Measurements from ENCODE around the gene PCNX2.

PCNX2 gene

DNA sequence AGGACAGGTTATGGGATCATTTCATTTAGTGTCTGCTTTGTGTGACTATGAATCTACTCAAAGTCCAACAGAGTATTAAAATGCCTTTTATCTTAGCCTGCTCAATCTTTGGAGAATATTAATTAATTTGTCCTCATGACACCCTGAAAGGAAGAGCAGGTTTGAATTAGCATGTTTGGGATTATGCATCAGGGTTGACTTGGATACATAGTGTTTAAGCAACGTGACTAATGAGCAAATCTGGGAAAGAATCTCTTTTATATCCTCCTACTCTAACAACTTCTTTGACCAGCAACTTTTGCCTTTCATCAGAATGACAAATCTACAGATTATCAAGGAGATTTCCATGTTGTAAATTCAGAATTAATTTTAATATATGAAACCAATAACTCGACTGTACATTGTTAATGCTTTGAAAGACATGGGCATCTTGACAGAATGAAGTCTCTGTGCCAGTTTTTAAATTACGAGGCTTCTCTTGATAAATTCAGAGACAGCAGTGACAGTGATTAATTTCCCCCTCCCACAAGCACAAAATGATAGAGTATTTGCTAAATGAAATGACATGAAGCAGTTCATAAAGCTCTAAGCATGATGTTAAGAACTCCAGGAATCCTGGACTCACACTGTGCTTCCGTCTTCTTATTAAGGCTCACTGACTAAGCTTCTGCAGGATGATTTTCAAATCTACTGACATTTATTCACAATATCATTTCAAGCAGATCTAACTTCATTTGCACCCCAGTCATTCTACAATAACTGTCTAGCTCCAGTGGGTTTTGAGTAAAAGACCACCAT is 156.5 kb downstream of the PCNX2 start:
- TF ChIP-seq POLR2AphosphoS5 (IDR thresholded peaks at IDR 0.05; ENCODE audit: low read depth, low read length) (no peak), FOXP2 (optimal IDR thresholded peaks at IDR 0.05; ENCODE audit: borderline replicate concordance, extremely low read depth, extremely low read length, insufficient read depth) (no peak), SIN3A (IDR thresholded peaks at IDR 0.05; ENCODE audit: borderline replicate concordance, insufficient read depth, low read length) (no peak), TAF1 (IDR thresholded peaks at IDR 0.05; ENCODE audit: borderline replicate concordance, insufficient read depth, low read length) (no peak)
- TF ChIP-seq, protein P1, sequence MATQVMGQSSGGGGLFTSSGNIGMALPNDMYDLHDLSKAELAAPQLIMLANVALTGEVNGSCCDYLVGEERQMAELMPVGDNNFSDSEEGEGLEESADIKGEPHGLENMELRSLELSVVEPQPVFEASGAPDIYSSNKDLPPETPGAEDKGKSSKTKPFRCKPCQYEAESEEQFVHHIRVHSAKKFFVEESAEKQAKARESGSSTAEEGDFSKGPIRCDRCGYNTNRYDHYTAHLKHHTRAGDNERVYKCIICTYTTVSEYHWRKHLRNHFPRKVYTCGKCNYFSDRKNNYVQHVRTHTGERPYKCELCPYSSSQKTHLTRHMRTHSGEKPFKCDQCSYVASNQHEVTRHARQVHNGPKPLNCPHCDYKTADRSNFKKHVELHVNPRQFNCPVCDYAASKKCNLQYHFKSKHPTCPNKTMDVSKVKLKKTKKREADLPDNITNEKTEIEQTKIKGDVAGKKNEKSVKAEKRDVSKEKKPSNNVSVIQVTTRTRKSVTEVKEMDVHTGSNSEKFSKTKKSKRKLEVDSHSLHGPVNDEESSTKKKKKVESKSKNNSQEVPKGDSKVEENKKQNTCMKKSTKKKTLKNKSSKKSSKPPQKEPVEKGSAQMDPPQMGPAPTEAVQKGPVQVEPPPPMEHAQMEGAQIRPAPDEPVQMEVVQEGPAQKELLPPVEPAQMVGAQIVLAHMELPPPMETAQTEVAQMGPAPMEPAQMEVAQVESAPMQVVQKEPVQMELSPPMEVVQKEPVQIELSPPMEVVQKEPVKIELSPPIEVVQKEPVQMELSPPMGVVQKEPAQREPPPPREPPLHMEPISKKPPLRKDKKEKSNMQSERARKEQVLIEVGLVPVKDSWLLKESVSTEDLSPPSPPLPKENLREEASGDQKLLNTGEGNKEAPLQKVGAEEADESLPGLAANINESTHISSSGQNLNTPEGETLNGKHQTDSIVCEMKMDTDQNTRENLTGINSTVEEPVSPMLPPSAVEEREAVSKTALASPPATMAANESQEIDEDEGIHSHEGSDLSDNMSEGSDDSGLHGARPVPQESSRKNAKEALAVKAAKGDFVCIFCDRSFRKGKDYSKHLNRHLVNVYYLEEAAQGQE (IDR thresholded peaks at IDR 0.05; ENCODE audit: insufficient read depth in 1 of 2, low read depth in 2 of 2, low read length in 2 of 2), result no peak

DNA sequence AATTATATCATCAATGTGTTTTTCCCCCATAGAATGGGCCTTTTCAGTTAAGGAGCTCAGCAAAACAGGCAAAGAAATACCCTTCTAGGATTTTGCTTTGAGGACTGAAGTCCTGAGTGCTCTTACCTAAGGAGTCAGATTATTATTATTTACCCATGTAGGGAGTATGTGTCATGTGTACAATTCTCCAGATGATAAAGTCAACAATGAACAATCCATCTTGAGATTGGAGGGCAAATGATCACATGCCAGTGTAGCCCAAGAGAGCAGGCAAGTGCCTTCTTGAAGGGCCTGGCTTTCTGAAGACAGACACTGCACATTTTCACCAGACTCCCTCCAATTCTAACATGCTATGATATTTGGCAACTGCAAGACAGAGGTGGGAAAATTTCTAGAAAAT is 159.7 kb downstream of the PCNX2 start:
- no peak for TF ChIP-seq TAF1 (IDR thresholded peaks at IDR 0.05; ENCODE audit: borderline replicate concordance, insufficient read depth, low read length)
- TF ChIP-seq SIN3A (IDR thresholded peaks at IDR 0.05; ENCODE audit: borderline replicate concordance, insufficient read depth, low read length), result no peak
- no peak for TF ChIP-seq FOXP2 (optimal IDR thresholded peaks at IDR 0.05; ENCODE audit: borderline replicate concordance, extremely low read depth, extremely low read length, insufficient read depth)

DNA sequence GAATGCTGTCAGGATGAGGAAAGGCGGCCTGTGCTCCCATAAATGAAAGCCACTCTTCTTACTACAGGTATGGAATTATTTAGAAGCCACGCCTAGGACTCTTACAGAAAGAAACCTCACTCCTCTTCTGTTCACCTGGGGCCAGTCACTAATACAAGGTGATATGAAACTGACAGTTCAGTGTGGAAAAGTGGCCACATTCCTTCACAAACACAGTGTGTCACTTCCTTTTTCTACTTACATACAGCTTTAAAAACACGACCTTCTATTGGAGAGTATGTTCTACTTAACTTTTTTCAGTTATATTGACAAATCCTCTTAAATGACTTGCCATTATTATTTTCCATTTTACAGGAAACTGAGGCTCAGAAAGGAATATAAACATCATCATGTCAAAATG is 163.1 kb downstream of the PCNX2 start:
- TF ChIP-seq SIN3A (IDR thresholded peaks at IDR 0.05; ENCODE audit: borderline replicate concordance, insufficient read depth, low read length) (no peak), FOXP2 (optimal IDR thresholded peaks at IDR 0.05; ENCODE audit: borderline replicate concordance, extremely low read depth, extremely low read length, insufficient read depth) (no peak)

DNA sequence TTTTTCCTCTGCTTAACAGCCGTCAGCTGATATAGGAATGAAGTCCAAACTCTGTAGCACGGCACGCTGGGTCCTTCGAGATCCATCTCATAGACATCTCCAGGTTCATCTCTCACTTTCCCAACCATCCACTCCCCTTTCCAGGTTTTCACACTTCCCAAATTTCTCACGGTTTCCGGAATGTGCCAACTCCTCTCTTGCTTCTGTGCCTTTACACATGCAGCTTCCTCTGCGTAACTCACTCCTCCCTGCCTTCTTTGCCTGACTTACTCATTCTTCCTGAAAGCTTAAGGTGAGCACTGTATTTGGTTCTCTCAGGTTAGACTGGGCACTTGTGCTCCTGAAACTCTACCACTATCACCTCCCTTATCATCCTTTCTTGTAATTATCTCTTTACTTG is 168.4 kb downstream of the PCNX2 start:
- no peak for TF ChIP-seq SIN3A (IDR thresholded peaks at IDR 0.05; ENCODE audit: borderline replicate concordance, insufficient read depth, low read length)
- TF ChIP-seq, protein P1 (IDR thresholded peaks at IDR 0.05; ENCODE audit: insufficient read depth in 1 of 2, low read depth in 2 of 2, low read length in 2 of 2), result no peak

DNA sequence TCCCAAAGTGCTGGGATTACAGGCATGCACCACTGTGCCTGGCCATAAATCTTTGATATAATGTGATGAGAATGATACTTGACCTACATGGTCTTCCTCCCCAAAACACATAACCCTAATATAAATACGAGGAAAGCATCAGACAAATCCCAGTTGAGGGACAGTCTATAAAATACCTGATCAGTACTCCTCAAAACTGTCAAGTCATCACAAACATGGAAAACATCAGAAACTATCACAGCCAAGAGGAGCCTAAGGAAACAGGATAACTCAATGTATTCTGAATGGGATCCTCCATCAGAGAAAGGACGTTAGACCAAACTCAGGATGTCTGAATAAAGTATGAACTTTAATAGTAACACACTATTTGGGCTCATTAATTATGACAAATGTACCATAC is 172.7 kb downstream of the PCNX2 start:
- TF ChIP-seq POLR2AphosphoS5 (IDR thresholded peaks at IDR 0.05; ENCODE audit: low read depth, low read length) (no peak), SIN3A (IDR thresholded peaks at IDR 0.05; ENCODE audit: borderline replicate concordance, insufficient read depth, low read length) (no peak), FOXP2 (optimal IDR thresholded peaks at IDR 0.05; ENCODE audit: borderline replicate concordance, extremely low read depth, extremely low read length, insufficient read depth) (no peak), TAF1 (IDR thresholded peaks at IDR 0.05; ENCODE audit: borderline replicate concordance, insufficient read depth, low read length) (no peak)
- TF ChIP-seq, protein P1 (IDR thresholded peaks at IDR 0.05; ENCODE audit: insufficient read depth in 1 of 2, low read depth in 2 of 2, low read length in 2 of 2), result no peak

DNA sequence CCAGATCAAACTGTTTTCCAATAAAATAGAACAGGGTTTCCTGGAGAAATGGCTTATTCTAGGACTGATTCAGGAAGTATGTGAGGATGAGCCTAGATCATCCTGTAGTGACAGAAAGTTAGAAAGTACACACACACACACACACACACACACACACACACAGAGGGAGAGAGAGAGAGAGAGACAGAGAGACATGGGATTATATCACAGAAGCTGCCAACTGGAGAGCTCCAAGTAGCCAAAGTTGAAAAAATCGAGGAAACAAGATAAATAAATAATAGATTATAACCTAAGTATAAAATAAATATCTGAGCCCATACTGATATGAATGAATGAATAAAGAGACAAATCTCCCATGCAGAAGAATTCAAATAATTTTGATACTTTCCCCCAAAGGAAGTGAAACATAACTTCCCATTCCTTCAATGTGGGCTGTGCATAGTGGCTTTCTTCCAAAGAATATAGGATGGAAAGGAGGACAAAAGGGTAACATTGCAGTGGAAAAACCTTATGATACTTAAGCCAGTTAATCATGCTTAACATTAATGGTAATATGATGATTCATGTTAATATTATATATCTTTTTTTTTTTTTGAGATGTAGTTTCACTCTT is 173.5 kb downstream of the PCNX2 start:
- TF ChIP-seq, protein P1 (IDR thresholded peaks at IDR 0.05; ENCODE audit: insufficient read depth in 1 of 2, low read depth in 2 of 2, low read length in 2 of 2), result no peak
- TF ChIP-seq FOXP2 (optimal IDR thresholded peaks at IDR 0.05; ENCODE audit: borderline replicate concordance, extremely low read depth, extremely low read length, insufficient read depth) (no peak), POLR2AphosphoS5 (IDR thresholded peaks at IDR 0.05; ENCODE audit: low read depth, low read length) (no peak), TAF1 (IDR thresholded peaks at IDR 0.05; ENCODE audit: borderline replicate concordance, insufficient read depth, low read length) (no peak), SIN3A (IDR thresholded peaks at IDR 0.05; ENCODE audit: borderline replicate concordance, insufficient read depth, low read length) (no peak)

All from PFSK-1 (cell line).